Stimulated activated CD8-positive, alpha-beta memory T cell treated with anti-CD3 and anti-CD28 coated beads, Interleukin-7, amount 100 ng/mL, for 48 hours (primary cell): ENCODE measurements around the gene TMEM203.
A peak's percentile ranks its signal among the peaks of the same experiment; 100 is the strongest.
"Not testable (repeated sequence)": the region's sequence is repeated elsewhere in the genome, so short reads cannot be mapped to it uniquely, and the experiment has no call there.

Experiments
- DNase-seq, 2 donors: peaks; one replicate each; pipeline ENCODE4 v3.0.0-alpha.2; 2020; ENCODE audit warnings: low read depth in 1 of 2; ENCODE audit errors: extremely low read depth in 1 of 2

The TMEM203 gene

GRCh38 chr9:137205126-137206069 is at the start of gene TMEM203, which contains the start of gene NDOR1:
TMEM203 (minus strand) TSS chr9:137205648; CDS start chr9:137205414, 234 bp downstream.
NDOR1 (plus strand) TSS chr9:137205700; CDS start chr9:137205778, 78 bp downstream.
- peak; percentile 88 to 89 for DNase-seq

- DNase-seq, result peak; percentile 88 to 95
Observed at GRCh38 chr9:137254624-137255447, 49.4 kb upstream of the TMEM203 start, which contains the start of gene NELFB. NELFB (plus strand) TSS chr9:137255327.

GRCh38 chr9:137253717-137254623 is 48.5 kb upstream of the TMEM203 start:
- no peak for DNase-seq

DNA sequence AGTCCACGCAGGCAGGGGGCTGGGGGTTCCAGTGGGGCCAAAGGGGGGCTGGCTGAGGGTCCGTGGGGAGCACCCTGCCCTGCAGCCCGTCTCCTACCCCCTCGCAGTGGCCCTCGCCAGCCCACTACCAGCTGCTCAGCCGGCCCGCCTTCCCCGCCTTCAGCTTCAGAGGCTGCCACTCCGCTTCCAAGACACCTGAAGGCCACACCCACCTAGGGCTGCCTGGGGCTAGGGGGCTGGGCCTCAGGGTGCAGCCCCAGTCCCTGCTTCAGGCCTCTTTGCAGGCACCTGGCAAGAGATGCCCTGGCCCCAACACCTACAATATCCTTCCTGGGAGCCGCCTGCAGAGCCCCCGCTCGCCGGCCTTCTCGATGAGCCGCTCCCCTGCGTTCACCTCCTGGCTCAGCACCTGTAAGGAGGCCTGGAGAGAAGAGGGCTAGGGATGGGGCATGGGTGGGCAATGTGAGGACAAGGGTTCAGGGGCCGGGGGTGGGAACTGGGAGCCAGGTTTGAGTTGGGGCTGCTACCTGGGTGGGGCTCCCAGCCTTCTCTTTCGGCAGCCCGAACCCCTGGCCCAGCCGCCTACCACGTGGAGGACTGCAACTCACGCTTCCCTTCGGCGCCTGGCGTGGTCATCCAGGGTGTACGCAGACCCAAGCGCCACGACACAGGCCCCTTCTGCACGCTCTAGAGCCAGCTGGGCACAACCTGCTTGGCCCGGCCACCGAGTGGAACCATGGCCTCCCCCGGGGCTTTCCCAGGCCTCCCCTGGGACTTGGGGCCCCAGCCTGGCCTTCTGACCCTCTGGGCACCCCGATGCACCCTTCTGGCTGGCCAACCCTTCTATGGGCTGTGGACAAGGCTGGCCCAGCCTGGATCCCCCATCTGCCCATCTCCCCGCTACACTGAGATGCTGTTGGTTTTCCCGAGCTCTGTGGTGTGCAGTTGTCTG is 47.4 kb upstream of the TMEM203 start:
- no peak for DNase-seq

- DNase-seq, result no peak
Observed at GRCh38 chr9:137251490-137252268, 46.2 kb upstream of the TMEM203 start.

DNA sequence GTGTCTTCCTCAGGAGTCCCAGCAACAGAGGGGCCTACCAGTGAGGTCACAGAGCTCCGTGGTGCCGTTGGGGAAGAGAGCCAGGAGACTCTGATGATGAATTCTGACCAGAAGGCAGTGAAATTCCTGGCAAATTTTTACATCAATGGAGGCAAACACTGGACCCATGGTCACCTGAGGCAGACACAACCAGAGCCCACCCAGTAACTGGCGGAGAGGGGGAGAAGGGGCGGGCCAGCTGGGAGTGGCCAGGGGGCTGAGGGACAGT is 45.7 kb upstream of the TMEM203 start, which contains the start of gene STPG3:
Gene STPG3 (plus strand): TSS at position 93 of the 268 bp plus-strand sequence. CDS start 1 bp downstream, at position 94.
- DNase-seq, result no peak

DNA sequence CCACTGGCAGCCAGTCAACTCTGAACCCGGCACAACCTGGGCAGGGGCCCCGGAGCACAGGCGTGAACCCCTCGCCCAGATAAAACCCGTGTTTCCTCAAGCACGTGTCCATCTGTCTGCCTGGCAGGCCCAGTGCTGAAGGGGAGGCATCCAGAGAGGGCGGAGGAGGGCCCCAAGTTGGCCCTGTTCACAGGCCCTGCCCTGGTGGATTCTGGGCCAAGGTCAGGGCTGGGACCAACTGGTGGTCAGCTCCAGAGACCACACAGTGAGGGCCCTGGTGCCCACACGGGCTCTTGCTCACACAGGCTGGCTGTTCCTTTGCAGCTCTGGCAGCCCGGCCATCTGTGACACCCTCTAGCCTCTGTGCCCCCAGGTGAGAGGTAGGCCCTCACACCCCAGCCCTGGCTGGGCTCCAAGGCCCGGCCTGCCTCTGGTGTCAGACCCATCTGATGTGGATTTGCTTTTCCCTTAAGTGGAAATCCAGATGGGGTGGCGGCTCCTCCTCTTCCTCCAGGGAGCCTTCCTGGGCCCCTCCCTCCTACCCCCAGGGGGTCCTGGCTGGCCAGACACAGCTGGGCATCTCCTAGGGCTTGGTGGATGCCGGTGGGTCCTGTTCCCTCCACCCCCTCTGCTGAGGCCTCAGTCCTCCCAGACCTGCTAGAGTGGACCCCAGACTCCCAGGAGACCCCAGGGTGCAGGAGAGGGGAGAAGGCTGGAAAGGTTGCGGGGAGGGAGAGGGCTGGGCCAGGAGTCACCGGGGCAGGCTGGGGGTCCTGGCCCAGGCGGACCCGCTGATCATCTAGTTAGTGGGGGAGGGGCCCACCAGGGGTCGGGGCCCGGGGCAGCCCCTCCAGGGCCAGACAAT is 45.1 kb upstream of the TMEM203 start:
- DNase-seq, result no peak

GRCh38 chr9:137247916-137248175 is 42.4 kb upstream of the TMEM203 start:
- no peak for DNase-seq

- no peak for DNase-seq
Observed at GRCh38 chr9:137247135-137247915, 41.9 kb upstream of the TMEM203 start.

DNA sequence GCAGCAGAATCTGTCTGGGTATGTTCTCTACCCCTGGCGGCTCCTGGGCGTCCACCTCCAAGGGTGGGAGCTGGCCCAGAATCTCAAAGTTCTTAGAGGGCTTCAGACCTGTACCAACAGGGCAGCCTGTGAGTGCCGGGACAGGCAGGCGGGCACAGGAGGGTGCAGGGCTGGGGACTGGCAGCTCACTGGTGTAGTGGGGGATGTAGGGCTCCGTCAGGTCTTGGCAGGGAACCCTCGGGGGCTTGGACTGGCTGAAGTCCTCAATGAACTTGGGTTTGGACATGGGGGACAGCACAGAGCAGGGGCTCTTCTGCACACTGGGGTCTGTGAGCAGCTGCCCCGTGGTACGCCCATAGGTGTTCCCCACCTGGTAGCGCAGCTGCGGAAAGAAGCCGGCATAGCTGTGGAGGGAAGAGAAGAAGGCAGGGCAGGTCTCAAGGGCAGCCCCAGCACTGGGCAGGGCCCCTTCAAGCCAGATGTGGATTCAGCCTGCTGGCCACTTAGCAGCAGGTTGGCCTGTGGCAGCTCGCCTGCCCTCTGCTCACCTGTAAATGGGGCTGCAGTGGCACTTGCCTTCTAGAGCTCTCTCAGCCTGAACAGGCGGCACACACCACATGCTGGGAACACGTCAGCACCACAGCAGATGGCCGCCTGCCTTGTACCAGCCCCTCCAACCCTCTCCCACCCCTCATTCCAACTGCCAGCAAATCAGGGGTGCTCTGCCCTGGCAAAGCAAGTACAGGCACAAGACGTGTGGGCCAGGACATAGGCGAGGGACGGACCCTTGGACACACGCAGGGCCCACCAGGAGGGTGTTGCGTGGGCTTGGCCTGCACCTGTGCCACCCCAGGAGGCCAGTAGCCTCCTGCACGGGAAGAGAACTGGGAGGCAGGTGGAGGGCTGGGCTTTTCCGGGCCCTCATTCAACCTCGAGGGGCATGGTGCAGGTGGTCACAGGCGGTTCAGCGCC is 40.3 kb upstream of the TMEM203 start:
- DNase-seq, result no peak

DNA sequence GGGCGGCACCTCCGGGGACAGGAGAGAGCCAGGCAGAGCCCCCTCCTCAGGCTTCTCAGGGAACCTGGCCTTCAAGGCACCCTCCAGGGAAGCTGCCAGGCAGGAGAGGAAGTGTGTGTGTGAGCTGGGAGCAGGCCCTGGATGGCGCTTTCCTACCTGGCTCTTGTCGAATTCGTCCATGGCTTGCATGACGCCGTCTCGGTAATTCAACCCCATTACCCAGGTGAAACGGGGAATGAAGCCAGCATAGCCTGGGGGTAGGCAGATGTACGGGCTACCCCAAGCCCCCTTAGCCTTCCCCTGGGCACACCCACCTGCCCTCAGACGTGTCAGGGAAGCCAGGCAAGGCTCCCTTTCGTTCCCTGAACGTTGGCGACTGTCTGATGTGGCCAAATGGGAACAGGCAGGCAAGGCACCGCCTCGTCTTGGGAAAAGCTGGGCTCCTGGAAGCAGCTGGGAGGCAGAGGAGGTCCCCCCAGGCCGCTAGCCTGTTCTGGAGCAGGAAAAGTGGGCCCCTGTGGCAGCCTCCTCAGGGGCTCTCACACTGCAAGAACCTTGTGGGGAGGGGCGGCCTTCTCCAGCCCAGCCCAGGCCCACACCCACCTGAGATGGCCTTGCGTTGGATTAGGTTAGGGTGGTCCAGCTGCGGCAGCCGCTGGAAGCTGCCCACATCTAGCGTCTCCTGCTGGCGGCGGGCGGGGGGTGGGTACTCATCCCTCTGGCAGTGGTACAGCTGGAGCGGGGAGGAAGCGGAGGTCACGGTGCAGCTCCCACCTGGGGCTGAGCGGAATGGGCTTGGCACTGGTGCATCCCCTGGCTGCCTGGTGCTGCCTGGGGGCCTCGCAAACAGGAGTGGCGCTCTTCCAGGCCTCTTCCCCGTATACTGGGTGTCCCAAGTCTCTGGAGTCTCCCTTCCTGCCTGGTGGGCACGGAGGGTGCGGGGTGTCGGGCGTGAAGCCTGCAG is 39.3 kb upstream of the TMEM203 start:
- DNase-seq, result no peak

DNA sequence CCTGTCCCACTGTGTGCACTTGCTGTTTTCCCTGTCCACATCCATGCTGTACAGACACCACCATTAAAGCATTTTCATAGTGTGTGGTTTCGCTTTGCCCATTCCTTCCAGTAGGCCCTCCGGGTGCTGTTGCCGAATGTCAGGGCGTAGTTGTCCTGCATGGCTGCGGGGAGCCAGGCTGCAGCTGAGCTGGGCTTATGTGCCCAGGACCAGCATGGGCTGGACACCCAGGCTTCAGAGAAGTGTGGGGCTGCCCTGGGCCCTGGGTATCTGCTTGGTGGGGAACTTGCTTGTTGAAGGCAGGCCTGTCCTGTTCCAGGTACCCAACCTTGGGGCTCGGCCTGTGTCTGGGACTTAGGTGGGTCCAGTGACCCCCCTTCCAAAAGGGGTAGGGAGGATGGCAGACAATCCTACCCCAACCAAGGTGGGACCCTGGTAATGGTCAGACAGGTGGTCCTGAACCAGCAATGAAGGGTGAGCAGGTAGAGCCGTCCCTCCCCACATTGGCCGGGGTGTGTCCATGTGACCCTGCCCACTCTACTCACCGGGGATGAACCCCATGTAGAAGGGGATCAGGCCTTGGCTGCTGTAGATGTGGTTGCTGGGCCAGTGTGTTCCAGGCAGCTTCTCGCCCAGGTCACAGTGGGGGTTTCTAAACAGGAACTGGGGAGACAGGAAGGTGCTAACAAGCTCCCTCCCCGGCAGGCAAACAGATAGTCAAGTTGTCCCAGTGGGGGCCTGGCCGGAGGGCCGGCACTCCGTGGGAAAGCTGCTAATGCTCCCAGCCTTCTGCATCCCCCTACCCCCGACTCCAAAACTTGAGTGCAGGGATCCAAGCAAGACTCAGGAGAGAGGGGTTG is 38.4 kb upstream of the TMEM203 start:
- no peak for DNase-seq

DNA sequence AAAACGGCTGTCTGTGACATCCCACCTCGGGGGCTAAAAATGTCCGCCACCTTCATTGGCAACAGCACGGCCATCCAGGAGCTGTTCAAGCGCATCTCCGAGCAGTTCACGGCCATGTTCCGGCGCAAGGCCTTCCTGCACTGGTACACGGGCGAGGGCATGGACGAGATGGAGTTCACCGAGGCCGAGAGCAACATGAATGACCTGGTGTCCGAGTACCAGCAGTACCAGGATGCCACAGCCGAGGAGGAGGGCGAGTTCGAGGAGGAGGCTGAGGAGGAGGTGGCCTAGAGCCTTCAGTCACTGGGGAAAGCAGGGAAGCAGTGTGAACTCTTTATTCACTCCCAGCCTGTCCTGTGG is 37.8 kb upstream of the TMEM203 start:
- DNase-seq, result not testable (repeated sequence)
